HCT116 (cell line): ENCODE results near the gene NUB1. TPM values are rescaled to one million over a fixed set of nuclear protein-coding genes. Genes with fewer than 3 reads are reported as not detected.

Experiments
- ATAC-seq: fragments of 200-7000 bp; cut with Tn5 transposase; 2 replicates; pipeline ENCODE4 v1.9.1; 2020; ENCODE audit warnings: mild to moderate bottlenecking, moderate library complexity
- BruUV-seq: library from RNA; stranded (reverse); fragments of 400-500 nt; replicated peaks from 2 replicates; lab custom pipeline; 2021; lab: Mats Ljungman, UMichigan
- CTCF ChIA-PET: fragments of 300-600 bp; sonication (Branson Sonifier 250); formaldehyde crosslinking; loops from one replicate; lab custom pipeline; 2021; ENCODE audit warnings: antibody characterized with exemption; lab: Charles Lee
- POLR2A ChIA-PET: fragments of 300-600, 350-600 bp; sonication (Branson Sonifier 250); formaldehyde crosslinking; loops from one replicate; lab custom pipeline; 2021; ENCODE audit warnings: antibody characterized with exemption; lab: Charles Lee
- RAD21 ChIA-PET, 2 experiments: fragments of 300-600 bp; sonication (Branson Sonifier 250); formaldehyde crosslinking; loops; one replicate each; lab custom pipeline; 2023; ENCODE audit warnings: low total read pairs in 2 of 2; ENCODE audit not compliant: uncharacterized antibody in 2 of 2, unreplicated experiment in 2 of 2, low non-redundant PET in 1 of 2; lab: Charles Lee
- DNase-seq: peaks from one replicate; pipeline ENCODE4 v3.0.0-alpha.2; 2010; ENCODE audit warnings: low read depth, low spot score
- H2AFZ ChIP-seq: fragments of 200-600 bp; shearing (Covaris generic), sonication (generic); 2 replicates; pipeline ENCODE4 v1.6.1; 2017; ENCODE audit warnings: low read depth, mixed run types, mixed read lengths, antibody characterized with exemption, low read length; ENCODE audit not compliant: poor library complexity, severe bottlenecking
- H3K27ac ChIP-seq: 2 replicates; pipeline ENCODE4 v1.5.1; 2012; ENCODE audit warnings: low read depth, low read length
- H3K27me3 ChIP-seq: fragments of 200-600 bp; sonication (generic); 2 replicates; pipeline ENCODE4 v1.6.1; 2016; ENCODE audit warnings: mixed run types, low read length, mixed read lengths; ENCODE audit not compliant: insufficient read depth
- H3K36me3 ChIP-seq, 2 experiments: fragments of 200-500 bp in 1 of 2; fragments of 200-600 bp in 1 of 2; sonication (Bioruptor generic) in 1 of 2; sonication (generic) in 1 of 2; 2 replicates each; pipeline versions ENCODE4 v1.5.1 to v1.6.1; 2014 to 2016; ENCODE audit warnings: low read length in 2 of 2, inconsistent platforms in 1 of 2, mixed read lengths in 1 of 2, mixed run types in 1 of 2; ENCODE audit not compliant: insufficient read depth in 2 of 2, control insufficient read depth in 1 of 2
- H3K4me1 ChIP-seq, 2 experiments: fragments of 200-600 bp in 1 of 2; sonication (generic) in 1 of 2; 2 replicates each; pipeline versions ENCODE4 v1.5.1 to v1.6.1; 2012 to 2017; ENCODE audit warnings: low read length in 2 of 2, inconsistent platforms in 1 of 2, mild to moderate bottlenecking in 1 of 2, mixed read lengths in 1 of 2, mixed run types in 1 of 2, moderate library complexity in 1 of 2; ENCODE audit not compliant: insufficient read depth in 2 of 2, control insufficient read depth in 1 of 2
- H3K4me2 ChIP-seq: fragments of 200-600 bp; sonication (generic); 2 replicates; pipeline ENCODE4 v1.6.1; 2017; ENCODE audit warnings: mixed run types, low read length, mixed read lengths
- H3K4me3 ChIP-seq, 2 experiments: fragments of 200-600 bp in 1 of 2; sonication (generic) in 1 of 2; replicated peaks in 1 of 2; 2 replicates each; pipeline ENCODE4 v1.5.1; 2011 to 2016; ENCODE audit warnings: low read length in 2 of 2, control low read depth in 1 of 2, low read depth in 1 of 2, mild to moderate bottlenecking in 1 of 2, mixed read lengths in 1 of 2, mixed run types in 1 of 2
- H3K79me2 ChIP-seq: fragments of 200-600 bp; sonication (generic); 2 replicates; pipeline ENCODE4 v1.6.1; 2017; ENCODE audit warnings: mild to moderate bottlenecking, mixed run types, low read length, moderate library complexity, mixed read lengths; ENCODE audit not compliant: insufficient read depth
- H3K9ac ChIP-seq: fragments of 200-600 bp; sonication (generic); 2 replicates; pipeline ENCODE4 v1.6.1; 2016; ENCODE audit warnings: low read length, mixed read lengths
- H3K9me2 ChIP-seq: fragments of 200-600 bp; sonication (generic), shearing (Covaris generic); 2 replicates; pipeline ENCODE4 v1.6.1; 2017; ENCODE audit warnings: mixed run types, mild to moderate bottlenecking, moderate library complexity; ENCODE audit not compliant: insufficient read depth
- H3K9me3 ChIP-seq, 2 experiments: fragments of 200-500 bp in 1 of 2; fragments of 200-600 bp in 1 of 2; sonication (Bioruptor generic) in 1 of 2; sonication (generic) in 1 of 2; 2 replicates each; pipeline ENCODE4 v1.6.1; 2014 to 2017; ENCODE audit warnings: low read length in 2 of 2, mixed read lengths in 2 of 2, inconsistent platforms in 1 of 2, low read depth in 1 of 2, mild to moderate bottlenecking in 1 of 2, mixed run types in 1 of 2, moderate library complexity in 1 of 2; ENCODE audit not compliant: control insufficient read depth in 1 of 2, insufficient read depth in 1 of 2
- H4K20me1 ChIP-seq: fragments of 200-600 bp; sonication (generic), shearing (Covaris generic); 2 replicates; pipeline ENCODE4 v1.6.1; 2017; ENCODE audit warnings: mixed run types, mild to moderate bottlenecking, moderate library complexity; ENCODE audit not compliant: insufficient read depth
- CEBPB ChIP-seq: IDR thresholded peaks from 2 replicates; pipeline ENCODE4 v1.6.1; 2012; ENCODE audit warnings: low read depth
- ELF1 ChIP-seq: IDR thresholded peaks from 2 replicates; pipeline ENCODE4 v1.6.1; 2012; ENCODE audit warnings: low read depth, borderline replicate concordance
- EZH2 ChIP-seq: fragments of 200-600 bp; sonication (generic); IDR thresholded peaks from 2 replicates; pipeline ENCODE4 v1.6.1; 2017; ENCODE audit warnings: antibody characterized with exemption, mixed run types
- EZH2phosphoT487 ChIP-seq: fragments of 200-600 bp; IDR thresholded peaks from 2 replicates; pipeline ENCODE4 v1.6.1; 2018; ENCODE audit warnings: antibody characterized with exemption, borderline replicate concordance
- FOSL1 ChIP-seq: IDR thresholded peaks from 2 replicates; pipeline ENCODE4 v1.6.1; 2012; ENCODE audit warnings: low read depth
- RAD21 ChIP-seq: IDR thresholded peaks from 2 replicates; pipeline ENCODE4 v1.6.1; 2012; ENCODE audit warnings: low read depth, mild to moderate bottlenecking
- SIN3A ChIP-seq: IDR thresholded peaks from 2 replicates; pipeline ENCODE4 v1.6.1; 2012; ENCODE audit warnings: low read depth
- SRF ChIP-seq: IDR thresholded peaks from 2 replicates; pipeline ENCODE4 v1.6.1; 2012; ENCODE audit warnings: low read depth
- TCF7L2 ChIP-seq: IDR thresholded peaks from 2 replicates; pipeline ENCODE4 v1.7.0; 2011; ENCODE audit warnings: borderline replicate concordance, inconsistent platforms; ENCODE audit not compliant: insufficient read depth, insufficient read length; ENCODE audit errors: extremely low read depth
- YY1 ChIP-seq: IDR thresholded peaks from 2 replicates; pipeline ENCODE4 v1.6.1; 2011; ENCODE audit warnings: low read length, low read depth, moderate library complexity, mild to moderate bottlenecking; ENCODE audit not compliant: insufficient replicate concordance; ENCODE audit errors: extremely low read depth
- ZFX ChIP-seq: fragments of 450-650 bp; IDR thresholded peaks from 2 replicates; pipeline ENCODE4 v1.6.1; 2017
- ZNF274 ChIP-seq: fragments of 200-500 bp; sonication (Bioruptor generic); IDR thresholded peaks from 2 replicates; pipeline ENCODE4 v1.6.1; 2014; ENCODE audit warnings: mild to moderate bottlenecking, low read depth, low read length, inconsistent platforms
- intact Hi-C: fragments of 100-400 bp; cut with micrococcal nuclease; formaldehyde crosslinking; loops from 2 replicates; pipeline ENCODE4 v1.10.0; 2022
- total RNA-seq: library from RNA; stranded (reverse); gene quantifications from one replicate; pipeline ENCODE4 v1.2.1, GENCODE V29; 2021; ENCODE audit not compliant: unreplicated experiment
- TF ChIP-seq, protein P1 (sequence below): IDR thresholded peaks from 2 replicates; pipeline ENCODE4 v1.6.1; 2012
- TF ChIP-seq, protein P2 (sequence below): IDR thresholded peaks from 2 replicates; pipeline ENCODE4 v1.6.1; 2012; ENCODE audit warnings: low read depth

The NUB1 gene
- total RNA-seq, 1 experiment from 2014 or later = 44.0 TPM

DNA sequence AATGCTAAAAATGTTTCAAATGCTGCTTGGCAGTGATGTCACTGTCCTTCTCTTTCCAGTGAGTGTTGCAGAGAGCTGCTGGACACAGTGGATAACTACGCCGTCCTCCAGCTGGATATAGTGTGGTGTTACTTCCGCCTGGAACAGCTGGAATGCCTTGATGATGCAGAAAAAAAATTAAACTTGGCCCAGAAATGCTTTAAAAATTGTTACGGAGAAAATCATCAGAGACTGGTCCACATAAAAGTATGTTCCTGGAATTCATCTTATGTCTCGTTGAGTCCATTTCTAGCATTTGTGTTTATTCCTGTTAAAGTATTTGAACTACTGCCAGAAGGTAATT is 25.2 kb downstream of the NUB1 start:
- Histone ChIP-seq H3K9me3 (no peaks in the 10 kb centered on the region), H4K20me1 (no peaks in the 10 kb centered on the region), H2AFZ (no peak overlapping the region), H3K4me3 (no peak overlapping the region), H3K27ac (no peak overlapping the region), H3K27me3 (no peaks in the 10 kb centered on the region), H3K4me2 (no peak overlapping the region), H3K9me2 (no peaks in the 10 kb centered on the region), H3K79me2 (no peaks in the 10 kb centered on the region), H3K36me3 (peaks cover 6 to 8% of the 10 kb centered on the region in 2 experiments; a peak in 2 of 4 replicates), H3K4me1 (peaks cover 2 to 11% of the 10 kb centered on the region in 2 experiments; a peak in 2 of 4 replicates), H3K9ac (no peak overlapping the region)
- TF ChIP-seq CEBPB (no peak), ELF1 (no peak), TCF7L2 (no peak), FOSL1 (no peak)
- RAD21 ChIA-PET = interaction anchor here in 1 of 2 experiments (2.2 kb wide), 1 partner anchor 82 kb away, joined by 12 read pairs; no protein-coding TSS in a partner anchor
- ATAC-seq = no peak
- DNase-seq = no peak
- POLR2A ChIA-PET = no interaction called here
- CTCF ChIA-PET = interaction anchor here (1.4 to 4.2 kb wide), 2 partner anchors 52 to 81 kb away, joined by 4 to 40 read pairs; no protein-coding TSS in a partner anchor
- no TSS peak for BruUV-seq
- intact Hi-C loops = no loop called here

DNA sequence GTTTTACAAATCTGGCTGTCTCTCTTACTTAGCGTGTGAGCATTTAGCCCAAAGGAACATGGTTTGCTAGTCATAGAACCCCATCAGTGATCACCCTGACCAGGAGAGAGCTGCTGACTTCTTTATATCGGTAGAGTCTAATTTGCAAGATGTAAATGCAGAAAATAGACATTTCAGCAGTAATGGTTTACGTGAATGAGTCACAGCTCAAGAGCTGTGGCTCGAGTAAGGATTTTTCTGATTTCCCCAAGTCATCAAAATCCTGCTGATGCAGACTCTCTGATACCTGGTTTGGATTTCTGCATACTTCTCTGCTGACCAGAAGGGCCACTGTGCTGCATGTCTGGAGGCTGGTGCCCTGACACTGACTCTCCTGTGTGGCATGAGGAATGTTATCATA is 25.7 kb downstream of the NUB1 start:
- TF ChIP-seq CEBPB (no peak), RAD21 (no peak), EZH2 (no peak), FOSL1 (no peak), ZFX (no peak), SRF (no peak), ZNF274 (no peak), ELF1 (no peak), SIN3A (no peak), EZH2phosphoT487 (no peak), YY1 (no peak)
- TF ChIP-seq, protein P1, sequence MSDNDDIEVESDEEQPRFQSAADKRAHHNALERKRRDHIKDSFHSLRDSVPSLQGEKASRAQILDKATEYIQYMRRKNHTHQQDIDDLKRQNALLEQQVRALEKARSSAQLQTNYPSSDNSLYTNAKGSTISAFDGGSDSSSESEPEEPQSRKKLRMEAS = no peak
- TF ChIP-seq, protein P2, sequence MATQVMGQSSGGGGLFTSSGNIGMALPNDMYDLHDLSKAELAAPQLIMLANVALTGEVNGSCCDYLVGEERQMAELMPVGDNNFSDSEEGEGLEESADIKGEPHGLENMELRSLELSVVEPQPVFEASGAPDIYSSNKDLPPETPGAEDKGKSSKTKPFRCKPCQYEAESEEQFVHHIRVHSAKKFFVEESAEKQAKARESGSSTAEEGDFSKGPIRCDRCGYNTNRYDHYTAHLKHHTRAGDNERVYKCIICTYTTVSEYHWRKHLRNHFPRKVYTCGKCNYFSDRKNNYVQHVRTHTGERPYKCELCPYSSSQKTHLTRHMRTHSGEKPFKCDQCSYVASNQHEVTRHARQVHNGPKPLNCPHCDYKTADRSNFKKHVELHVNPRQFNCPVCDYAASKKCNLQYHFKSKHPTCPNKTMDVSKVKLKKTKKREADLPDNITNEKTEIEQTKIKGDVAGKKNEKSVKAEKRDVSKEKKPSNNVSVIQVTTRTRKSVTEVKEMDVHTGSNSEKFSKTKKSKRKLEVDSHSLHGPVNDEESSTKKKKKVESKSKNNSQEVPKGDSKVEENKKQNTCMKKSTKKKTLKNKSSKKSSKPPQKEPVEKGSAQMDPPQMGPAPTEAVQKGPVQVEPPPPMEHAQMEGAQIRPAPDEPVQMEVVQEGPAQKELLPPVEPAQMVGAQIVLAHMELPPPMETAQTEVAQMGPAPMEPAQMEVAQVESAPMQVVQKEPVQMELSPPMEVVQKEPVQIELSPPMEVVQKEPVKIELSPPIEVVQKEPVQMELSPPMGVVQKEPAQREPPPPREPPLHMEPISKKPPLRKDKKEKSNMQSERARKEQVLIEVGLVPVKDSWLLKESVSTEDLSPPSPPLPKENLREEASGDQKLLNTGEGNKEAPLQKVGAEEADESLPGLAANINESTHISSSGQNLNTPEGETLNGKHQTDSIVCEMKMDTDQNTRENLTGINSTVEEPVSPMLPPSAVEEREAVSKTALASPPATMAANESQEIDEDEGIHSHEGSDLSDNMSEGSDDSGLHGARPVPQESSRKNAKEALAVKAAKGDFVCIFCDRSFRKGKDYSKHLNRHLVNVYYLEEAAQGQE = no peak
- no peaks in the 10 kb centered on the region for H3K79me2 ChIP-seq
- no peak overlapping the region for H3K27ac ChIP-seq
- H3K9ac ChIP-seq = no peak overlapping the region
- no peak for DNase-seq
- H3K36me3 ChIP-seq = peaks cover 4% of the 10 kb centered on the region in 2 experiments; a peak in 2 of 4 replicates
- POLR2A ChIA-PET = no interaction called here
- RAD21 ChIA-PET = interaction anchor here in 1 of 2 experiments (2.2 kb wide), 1 partner anchor 81 kb away, joined by 12 read pairs; no protein-coding TSS in a partner anchor
- intact Hi-C loops = no loop called here
- H3K27me3 ChIP-seq = no peaks in the 10 kb centered on the region
- CTCF ChIA-PET = interaction anchor here (4.2 kb wide), 1 partner anchor 81 kb away, joined by 40 read pairs; no protein-coding TSS in a partner anchor
- H3K4me2 ChIP-seq = no peak overlapping the region
- H4K20me1 ChIP-seq = no peaks in the 10 kb centered on the region
- H2AFZ ChIP-seq = no peak overlapping the region
- H3K9me3 ChIP-seq = no peaks in the 10 kb centered on the region
- no peak overlapping the region for H3K4me3 ChIP-seq
- ATAC-seq = no peak
- peaks cover 2 to 11% of the 10 kb centered on the region in 2 experiments; a peak in 2 of 4 replicates for H3K4me1 ChIP-seq
- no peaks in the 10 kb centered on the region for H3K9me2 ChIP-seq
- no TSS peak for BruUV-seq
